RWPE1 (cell line): ENCODE results near the gene A4GALT.
"Not testable (repeated sequence)": the region's sequence is repeated elsewhere in the genome, so short reads cannot be mapped to it uniquely, and the experiment has no call there.

ENCODE experiments used
- CTCF ChIA-PET: fragments of 350-600 bp; sonication (Branson Sonifier 250); formaldehyde crosslinking; extraction: SDS; loops from one replicate; lab custom pipeline; 2021; lab: Yijun Ruan, JAX
- POLR2A ChIA-PET: fragments of 400-600 bp; formaldehyde crosslinking; extraction: SDS; loops from one replicate; lab custom pipeline; 2020; ENCODE audit warnings: antibody characterized with exemption; ENCODE audit not compliant: low non-redundant PET; lab: Yijun Ruan, JAX
- DNase-seq: peaks from one replicate; pipeline ENCODE4 v3.0.0; 2012; ENCODE audit warnings: low spot score
- H3K27ac ChIP-seq: fragments of 450-650 bp; 2 replicates; pipeline ENCODE4 v1.5.1; 2017
- TF ChIP-seq, protein P1 (sequence below): fragments of 450-650 bp; conservative IDR thresholded peaks from 2 replicates; pipeline ENCODE4 v1.5.1; 2017; ENCODE audit warnings: low read depth, mild to moderate bottlenecking

A4GALT gene

DNA sequence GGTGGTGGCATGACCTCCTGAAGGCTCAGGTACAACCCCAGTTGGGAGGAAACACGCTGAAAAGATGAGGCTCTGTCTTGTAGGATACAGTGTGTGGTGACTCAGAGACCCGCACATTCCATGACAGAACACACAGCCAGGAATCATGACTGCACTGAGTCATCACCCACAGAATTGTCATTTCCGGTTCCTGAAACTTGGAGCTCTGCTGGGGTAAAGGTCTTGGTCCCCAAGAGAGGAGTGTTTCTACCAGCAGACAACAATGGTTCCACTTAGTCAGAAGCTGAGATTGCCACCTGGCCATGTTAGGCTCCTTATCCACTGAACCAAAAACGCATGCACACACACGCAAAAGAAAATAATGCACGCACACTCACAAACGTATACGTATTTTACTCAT, 40.0 kb downstream of the A4GALT start:
- H3K27ac ChIP-seq: peak overlapping the region; percentile 83
- ChIA-PET POLR2A (no interaction called here), CTCF (interaction anchor here (0.6 to 0.8 kb wide), 2 partner anchors 35 to 446 kb away, joined by 3 to 4 read pairs; no protein-coding TSS in a partner anchor)
- TF ChIP-seq, protein P1, sequence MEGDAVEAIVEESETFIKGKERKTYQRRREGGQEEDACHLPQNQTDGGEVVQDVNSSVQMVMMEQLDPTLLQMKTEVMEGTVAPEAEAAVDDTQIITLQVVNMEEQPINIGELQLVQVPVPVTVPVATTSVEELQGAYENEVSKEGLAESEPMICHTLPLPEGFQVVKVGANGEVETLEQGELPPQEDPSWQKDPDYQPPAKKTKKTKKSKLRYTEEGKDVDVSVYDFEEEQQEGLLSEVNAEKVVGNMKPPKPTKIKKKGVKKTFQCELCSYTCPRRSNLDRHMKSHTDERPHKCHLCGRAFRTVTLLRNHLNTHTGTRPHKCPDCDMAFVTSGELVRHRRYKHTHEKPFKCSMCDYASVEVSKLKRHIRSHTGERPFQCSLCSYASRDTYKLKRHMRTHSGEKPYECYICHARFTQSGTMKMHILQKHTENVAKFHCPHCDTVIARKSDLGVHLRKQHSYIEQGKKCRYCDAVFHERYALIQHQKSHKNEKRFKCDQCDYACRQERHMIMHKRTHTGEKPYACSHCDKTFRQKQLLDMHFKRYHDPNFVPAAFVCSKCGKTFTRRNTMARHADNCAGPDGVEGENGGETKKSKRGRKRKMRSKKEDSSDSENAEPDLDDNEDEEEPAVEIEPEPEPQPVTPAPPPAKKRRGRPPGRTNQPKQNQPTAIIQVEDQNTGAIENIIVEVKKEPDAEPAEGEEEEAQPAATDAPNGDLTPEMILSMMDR: no peak
- peak; percentile 86 for DNase-seq

DNA sequence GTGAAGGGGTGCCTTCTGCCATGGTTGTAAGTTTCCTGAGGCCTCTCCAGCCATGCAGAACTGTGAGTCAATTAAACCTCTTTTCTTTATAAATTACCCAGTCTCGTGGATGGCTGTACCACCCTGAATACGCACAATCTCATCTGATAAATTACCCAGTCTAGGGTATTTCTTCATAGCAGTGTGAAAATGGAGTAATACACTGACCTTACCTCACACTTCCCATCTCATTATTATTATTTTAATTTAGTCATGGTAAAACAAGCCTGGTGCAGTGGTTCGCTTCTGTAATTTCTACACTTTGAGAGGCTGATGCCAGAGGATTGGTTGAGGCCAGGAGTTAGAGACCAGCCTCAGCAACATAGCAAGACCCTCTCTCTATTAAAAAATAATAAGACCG, 41.0 kb downstream of the A4GALT start:
- no peak for DNase-seq
- ChIA-PET CTCF (no interaction called here), POLR2A (no interaction called here)
- TF ChIP-seq, protein P1: no peak
- peak overlapping the region; percentile 83; the same call in 1 of the 2 replicates for H3K27ac ChIP-seq

DNA sequence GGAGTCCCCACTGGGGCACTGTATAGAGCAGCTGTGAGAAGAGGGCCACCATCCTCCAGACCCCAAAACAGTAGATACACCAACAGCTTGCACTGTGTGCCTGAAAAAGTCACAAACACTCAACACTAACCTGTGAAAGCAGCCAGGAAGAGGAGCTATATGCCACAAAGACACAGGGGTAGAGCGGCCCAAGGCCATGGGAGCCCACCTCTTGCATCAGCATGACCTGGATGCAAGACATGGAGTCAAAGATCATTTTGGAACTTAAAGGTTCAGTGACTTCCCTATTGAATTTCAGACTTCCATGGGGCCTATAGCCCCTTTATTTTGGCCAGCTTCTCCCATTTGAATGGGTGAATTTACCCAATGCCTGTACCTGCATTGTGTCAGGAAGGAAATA, 41.8 kb downstream of the A4GALT start:
- no peak overlapping the region for H3K27ac ChIP-seq
- no peak for DNase-seq
- TF ChIP-seq, protein P1: no peak
- ChIA-PET CTCF (no interaction called here), POLR2A (no interaction called here)

DNA sequence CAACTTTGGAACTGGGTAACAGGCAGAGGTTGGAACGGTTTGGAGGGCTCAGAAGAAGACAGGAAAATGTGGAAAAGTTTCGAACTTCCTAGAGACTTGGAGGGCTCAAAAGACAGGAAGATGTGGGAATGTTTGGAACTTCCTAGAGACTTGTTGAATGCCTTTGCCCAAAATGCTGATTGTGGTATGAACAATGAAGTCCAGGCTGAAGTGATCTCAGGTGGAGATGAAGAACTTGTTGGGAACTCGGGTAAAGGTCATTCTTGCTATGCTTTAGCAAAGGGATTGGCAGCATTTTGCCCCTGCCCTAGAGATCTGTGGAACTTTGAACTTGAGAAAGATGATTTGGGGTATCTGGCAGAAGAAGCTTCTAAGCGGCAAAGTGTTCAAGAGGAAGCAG, 42.7 kb downstream of the A4GALT start:
- H3K27ac ChIP-seq, DNase-seq, CTCF ChIA-PET, POLR2A ChIA-PET: not testable (repeated sequence)

DNA sequence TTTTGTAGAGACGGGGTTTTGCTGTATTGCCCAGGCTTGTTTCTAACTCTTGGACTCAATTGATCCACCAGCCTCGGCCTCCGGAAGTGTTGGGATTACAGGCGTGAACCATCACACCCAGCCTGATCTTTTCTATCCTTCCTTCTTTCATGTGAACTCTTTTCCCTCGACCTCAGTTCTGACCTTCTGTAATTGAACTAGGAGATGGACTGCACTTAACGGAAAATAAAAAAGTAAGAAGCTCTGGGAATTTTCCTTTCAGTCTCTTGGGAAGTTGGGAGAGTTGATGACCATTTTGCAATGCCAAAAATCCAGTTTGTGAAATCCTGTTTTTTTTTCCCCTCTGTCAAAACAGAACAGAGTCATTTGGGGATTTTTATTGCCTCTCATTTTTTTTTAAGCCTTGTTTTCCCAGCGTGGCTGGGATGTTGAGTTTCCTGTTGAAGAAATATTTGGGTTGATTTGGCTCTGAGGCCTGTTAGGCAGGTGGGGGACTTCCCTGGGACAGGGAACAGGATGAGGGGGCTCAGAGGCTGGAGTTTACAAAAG, 44.5 kb downstream of the A4GALT start:
- ChIA-PET POLR2A (no interaction called here), CTCF (no interaction called here)
- H3K27ac ChIP-seq: peak overlapping the region; percentile 49
- DNase-seq: no peak
- TF ChIP-seq, protein P1: no peak

DNA sequence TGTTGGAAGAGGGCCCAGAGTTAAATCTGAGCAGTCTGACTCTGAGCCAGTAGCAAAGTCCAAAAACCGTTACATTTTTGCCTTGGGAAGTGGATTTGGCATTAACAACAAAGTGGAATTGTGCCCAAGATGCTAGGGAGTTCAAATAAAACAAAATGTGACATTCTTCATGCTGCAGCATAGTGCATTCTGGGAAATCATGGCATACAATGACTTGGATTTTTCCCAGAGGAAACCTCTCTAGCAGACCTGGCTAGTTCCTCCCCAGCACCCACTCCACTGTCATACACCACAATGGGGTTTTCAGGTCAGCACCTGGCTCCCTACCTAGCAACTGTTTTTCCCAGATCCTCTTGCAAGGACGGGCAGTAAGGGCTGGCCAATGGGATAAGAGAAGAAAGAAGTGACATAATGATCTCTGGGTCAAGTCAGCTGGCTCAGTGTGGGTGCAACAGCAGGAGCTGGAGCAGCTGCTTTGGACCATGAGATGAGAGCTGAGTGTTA, 46.7 kb downstream of the A4GALT start:
- H3K27ac ChIP-seq: peak overlapping the region; percentile 69
- ChIA-PET POLR2A (no interaction called here), CTCF (no interaction called here)
- DNase-seq: no peak
- TF ChIP-seq, protein P1: no peak

DNA sequence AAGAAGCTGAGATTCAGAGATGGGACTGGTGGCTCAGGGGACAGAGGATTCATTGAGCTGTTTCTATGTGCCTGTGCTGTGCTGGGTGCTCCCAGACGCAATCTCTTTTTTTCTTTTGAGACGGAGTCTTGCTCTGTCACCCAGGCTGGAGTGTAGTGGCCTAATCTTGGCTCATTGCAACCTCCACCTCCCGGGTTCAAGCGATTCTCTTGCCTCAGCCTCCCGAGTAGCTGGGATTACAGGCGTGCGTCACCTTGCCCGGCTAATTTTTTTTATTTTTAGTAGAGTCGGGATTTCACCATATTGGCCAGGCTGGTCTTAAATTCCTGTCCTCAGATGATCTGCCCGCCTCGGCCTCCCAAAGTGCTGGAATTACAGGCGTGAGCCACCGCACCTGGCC, 47.6 kb downstream of the A4GALT start:
- peak overlapping the region; percentile 69 for H3K27ac ChIP-seq
- DNase-seq, CTCF ChIA-PET, POLR2A ChIA-PET: not testable (repeated sequence)
